ENCODE results near the gene TRPM5.
A peak's percentile ranks its signal among the peaks of the same experiment; 100 is the strongest.

TRPM5 gene

DNA sequence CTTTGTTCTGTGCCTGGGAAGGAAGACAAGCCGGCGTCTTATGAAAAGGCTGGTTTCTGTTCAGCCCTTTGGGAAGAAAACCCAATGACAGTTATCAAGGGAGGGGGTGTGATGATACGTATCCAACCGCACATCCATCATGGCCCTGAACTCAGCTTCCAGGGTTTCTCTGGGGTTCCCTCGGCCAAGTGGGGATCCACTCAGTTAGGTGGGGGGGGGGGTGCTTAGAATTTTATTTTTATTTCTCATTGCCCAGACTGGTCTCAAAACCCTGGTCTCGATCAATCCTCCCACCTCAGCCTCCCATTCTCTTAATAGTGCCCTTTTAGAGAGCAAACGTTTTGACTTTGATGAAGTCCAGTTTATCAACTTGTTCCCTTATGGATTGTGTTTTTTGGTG lies 26.2 kb upstream of the TRPM5 start:
- DNase-seq: no peak

DNA sequence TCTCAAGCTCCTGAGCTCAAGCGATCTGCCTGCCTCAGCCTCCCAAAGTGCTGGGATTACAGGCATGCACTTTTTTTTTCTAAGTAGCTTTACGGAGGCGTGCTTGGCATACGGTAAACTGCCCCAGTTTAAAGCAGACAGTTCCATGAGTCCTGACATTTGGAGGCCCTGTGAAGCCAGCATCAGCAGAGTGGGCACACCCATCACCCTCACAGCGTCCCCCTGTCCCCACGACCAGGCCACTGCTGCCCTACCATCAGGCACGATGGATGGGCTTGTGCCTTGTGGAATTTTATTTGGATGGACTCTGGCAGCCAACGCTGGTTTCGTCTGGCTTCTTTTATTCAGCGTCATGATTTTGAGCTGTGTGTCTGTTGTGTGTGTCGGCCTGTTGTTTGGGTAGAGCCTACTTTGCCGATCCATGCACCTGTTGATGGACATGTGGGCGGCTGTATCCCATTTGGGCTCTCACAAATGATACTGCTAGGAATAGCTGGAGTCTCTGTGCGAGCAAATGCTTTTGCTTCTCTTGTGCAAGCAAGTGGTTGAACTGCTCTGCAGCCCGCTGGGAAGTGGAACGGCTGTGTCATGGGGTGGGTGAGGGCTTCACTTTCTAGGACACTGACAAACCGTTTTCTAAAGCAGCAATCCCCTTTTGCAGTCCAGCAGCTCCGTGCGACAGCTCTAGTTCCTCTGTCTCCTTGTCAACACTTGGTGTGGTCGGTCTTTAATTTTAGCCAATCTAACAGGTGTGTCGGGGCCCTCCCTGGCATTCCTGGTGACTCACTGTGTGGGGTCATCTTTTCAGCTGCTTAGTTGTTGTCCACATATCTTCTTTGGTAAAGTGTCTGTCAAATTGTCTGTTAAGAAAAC lies 24.3 kb upstream of the TRPM5 start:
- DNase-seq: no peak

DNA sequence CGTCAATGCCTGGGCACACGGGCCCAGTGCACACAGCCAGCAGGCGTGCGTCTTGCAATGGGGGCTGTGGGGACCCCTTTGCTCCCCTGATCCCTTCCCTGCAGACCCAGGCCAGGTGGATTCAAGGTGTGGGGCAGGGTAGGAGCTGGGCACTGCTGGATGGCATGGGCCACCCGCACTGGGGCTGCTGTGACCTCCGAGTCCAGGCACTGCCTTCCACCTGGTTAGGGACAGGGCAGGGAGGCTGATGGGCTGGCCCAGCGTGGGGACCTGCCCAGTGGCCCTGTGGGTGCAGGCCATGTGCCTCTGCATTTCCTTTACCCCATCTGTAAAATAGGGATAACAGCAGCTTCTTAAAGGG lies 23.4 kb upstream of the TRPM5 start:
- DNase-seq: no peak

DNA sequence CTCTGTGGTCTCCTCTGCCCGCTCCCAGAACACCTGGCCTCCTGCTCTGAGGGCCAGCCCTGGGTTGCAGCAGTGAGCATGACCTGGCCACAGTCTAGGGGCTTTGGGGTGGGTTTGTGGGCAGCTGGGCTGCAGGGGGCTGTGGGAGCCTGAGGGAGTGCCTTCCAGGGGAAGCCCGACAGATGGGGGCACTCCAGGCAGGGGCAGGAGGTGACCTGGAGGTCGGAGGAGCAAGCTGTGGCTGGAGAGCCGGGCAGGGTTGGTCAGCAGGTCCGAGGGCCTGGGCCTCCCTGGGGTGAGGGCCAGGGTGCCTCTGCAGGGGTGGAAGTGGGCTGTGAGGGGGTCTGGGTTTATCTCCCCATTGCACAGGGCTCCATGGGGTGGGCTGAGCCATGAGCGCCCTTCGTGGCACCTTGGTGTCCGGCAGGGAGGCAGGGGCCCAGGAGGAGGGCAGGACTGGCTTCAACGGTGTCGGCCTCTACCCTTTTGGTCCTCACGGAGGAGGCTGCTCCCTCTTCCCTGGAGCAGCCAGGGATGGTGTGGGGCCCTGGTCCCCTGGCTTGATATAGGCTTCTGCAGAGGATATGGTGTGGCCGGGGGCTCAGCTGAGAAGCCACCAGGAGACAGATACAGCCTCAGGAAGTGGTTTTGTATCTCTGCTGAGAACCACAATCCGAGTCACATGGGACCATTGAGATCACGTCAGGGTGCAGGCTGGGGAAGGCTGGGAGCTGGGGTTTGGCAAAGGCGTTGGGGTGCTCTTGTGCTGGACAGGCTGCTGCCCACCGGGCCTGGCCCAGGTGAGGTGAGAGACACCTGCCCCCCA lies 22.8 kb upstream of the TRPM5 start:
- peak; percentile 35 for DNase-seq

DNA sequence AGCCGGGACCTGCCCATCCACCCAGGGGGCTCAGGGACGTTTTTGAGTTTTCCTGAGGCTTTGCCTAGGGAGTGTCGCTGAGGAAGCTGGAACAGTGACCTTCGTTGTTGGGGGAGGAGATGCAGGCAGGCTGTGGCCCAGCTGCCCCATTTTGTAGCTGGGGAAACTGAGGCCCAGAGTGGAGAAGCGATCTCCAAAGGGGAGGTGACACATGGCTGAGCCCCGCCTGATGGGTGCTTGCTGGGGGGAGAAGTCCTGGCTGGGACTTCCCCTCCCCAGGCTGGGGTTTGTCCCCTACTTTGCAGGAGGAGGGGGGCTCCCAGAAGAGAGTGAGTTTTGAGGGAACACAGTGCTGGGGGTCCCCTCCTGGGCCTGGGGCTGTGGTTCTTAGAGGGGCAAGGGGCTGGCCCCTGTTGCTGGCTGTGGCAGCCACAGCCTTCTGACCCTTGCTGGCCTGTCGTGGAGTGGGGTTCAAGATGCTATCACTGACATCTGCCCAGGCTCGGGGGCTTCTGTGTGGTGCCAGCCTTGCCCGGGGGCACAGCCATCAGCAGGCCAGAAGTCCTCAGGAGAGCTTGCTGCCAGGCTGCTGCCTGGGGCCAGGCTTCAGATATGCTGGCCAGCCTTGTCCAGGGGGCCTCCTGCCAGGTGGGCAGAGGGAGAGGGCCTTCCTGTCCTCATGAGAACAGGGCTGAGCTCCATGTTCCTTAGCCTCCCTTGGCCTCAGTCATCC lies 21.9 kb upstream of the TRPM5 start:
- DNase-seq: no peak

DNA sequence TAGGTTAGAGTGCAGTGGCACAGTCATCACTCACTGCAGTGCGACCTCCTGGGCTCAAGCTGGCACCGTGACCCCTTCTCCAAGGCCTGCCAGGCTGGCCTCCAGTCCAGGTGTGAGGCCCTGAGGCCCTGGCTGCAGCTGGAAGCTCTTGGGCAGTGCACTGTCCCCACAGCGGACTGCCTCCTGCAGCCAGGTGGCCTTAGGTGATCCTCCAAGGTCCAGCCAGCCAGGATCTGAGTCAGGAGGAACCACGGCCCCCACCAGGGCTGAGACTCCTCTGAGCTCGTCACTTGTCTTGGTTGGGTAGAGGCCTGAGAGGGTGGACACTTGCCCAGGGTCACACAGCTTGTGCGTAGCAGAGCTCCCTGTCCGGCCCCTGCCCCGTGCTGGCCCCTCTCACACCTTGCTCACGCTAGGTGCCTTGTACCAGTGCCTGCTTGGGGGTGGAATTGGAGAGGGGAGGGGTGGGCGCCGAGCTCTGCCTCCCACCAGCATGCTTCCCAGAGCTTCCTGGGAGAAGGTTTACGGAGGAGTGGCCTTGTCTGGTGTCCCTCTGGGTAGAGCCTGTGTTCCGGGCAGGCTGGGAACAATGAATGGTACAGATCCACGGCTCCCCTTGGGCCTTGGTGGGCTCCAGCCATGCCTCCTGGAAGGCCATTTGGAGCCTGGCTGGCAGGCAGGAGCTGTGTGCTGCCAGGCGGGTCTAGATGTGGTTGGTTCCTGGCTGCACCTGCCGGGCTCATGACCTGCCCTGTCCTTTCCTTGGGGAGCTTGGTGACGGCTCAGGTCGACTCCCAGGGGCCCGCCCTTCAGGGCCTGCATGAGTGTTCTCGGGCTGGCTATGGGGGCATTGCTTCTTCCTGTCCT lies 21.1 kb upstream of the TRPM5 start:
- no peak for DNase-seq

DNA sequence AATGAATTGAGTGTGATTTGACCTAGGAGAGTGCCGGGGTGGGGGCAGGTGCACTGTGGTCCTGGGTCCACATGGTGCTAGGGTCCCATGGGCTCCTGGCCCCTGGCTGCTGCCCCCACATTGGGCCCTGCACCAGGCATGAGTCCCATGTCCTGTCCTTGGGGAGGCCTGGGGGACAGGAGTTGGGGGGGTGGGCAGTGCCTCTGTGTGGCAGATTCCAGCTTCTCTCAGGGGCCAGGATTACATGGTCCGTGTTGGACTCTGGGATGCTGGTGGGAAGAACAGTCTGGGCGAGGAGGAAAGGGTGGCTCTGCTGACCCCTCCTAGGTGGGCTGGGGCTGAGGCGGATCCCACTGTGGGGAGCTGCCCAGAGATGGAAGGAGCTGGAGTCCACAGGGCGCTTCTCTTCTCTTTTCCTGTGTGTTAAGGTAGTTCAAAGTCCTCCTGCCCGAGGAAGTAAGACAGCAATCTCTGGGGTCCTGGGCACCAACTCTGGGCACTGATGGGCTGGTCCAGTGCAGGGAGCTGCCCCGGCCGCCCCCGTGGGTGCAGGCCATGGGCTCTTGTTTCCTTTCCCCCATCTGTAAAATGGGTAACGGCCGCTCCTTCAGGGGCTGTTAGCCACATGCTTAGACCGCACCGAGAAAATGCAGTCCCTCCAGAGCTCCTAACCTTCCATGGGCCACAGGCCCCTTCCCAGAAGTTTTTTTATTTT lies 20.3 kb upstream of the TRPM5 start:
- no peak for DNase-seq

DNA sequence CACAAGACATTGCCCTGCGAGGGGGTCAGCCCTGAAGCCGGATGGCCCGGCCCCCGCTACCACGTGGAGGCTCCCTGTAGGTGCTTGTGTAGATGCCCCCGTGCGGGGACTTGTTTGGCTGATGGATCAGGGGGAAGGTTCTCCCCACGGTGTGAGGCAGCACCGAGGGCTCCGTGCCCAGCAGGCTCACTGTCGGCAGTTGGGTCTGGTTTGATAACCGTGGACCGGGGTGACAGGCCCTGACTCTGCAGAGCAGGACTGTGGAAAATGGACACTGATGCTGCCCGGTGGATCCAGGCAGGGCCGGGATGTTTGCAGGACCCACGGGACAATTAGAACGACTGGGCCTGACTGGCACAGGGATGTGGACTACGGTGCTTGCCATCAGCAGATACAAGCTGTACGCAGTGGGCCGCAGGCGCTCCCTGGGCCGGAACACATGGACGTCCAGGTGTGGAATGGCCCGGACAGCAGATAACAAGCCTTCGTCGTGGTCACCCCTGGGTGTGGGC lies 19.5 kb upstream of the TRPM5 start:
- no peak for DNase-seq

DNA sequence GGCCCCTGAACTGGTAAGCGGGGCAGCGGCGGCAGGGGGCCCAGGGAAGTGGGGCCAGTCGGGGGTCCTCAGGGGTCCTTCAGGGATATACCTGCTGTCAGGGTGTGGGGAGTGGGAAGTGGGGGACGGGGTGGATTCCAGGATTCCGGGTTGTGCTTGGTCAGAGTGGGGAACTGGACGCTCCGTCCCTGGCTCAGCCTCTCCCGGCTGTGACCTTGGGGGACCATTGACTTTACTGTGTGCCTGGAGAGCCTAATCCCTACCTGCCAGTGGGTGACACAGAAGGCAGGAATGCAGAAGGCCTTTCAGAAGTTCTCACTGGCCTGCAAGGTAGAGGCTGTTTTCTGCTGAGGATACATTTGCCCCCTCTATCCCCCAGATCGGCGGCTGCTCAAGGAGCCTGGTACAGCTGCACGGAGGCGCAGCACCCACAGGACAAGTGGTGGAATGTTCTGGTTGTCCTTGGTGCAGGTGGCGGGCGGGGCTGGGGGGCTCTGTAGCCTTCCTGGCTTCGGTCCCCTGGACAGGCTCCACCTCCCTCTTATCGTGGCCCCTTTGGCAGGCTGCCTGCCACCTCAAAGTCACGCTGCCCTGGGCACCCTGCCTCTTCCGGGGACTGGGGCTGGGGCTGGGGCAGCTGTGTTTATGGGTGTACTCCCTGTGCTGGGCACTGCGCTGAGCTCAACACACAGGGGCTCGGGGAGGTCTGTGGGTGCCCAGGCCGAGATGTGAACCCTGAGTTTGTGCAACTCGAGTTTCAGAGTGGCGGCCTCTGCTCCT lies 18.9 kb upstream of the TRPM5 start:
- no peak for DNase-seq

DNA sequence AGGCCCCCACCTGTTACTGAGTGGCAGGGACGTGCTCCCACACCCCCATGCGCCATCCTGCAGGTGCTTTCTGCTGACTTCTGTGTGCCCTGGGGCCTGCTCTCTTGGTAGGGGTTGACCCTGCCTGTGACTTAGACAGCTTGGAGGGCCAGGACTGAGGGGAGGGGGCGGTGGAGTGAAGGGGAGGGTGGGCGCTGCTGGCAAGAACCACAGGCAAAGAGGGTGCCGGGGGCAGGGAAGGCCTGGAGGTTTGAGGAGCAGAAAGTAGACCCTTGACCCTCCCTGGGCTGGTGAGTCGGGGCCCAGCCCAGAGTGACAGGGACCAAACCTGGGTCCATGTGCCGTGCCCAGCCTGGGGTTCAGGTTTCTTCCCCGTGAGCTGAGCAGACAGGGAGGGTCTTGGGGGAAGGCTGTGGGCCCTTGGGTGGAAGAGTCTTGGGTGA lies 18.2 kb upstream of the TRPM5 start:
- no peak for DNase-seq

DNA sequence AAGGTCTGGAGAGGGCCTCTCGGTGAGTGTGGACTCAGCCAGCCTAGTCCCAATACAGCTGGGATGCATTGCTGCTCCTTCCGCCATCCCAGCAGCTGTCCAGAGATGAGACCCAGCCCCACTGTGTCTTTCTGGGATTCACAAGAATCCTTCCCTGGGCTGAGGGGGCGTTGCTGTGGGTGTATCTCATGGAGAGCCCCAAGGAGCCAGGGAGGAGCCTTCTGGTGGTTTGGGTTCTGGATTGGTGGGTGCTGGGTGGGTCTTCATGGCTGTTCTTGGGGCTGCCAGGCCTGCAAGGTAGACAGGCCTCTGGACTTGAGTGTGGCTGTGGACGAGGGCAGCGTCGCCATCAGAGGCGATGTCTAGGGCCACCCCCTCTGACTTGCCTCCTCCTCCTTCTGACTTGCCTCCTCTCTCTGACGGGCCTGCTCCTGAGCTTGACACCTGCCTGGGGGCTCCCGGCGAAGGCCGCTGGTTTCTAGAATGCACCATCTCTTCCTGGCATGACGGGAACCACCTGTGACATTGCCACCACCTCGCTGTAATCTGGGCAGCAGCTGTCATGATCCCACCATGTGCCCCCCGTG lies 17.7 kb upstream of the TRPM5 start:
- no peak for DNase-seq

DNA sequence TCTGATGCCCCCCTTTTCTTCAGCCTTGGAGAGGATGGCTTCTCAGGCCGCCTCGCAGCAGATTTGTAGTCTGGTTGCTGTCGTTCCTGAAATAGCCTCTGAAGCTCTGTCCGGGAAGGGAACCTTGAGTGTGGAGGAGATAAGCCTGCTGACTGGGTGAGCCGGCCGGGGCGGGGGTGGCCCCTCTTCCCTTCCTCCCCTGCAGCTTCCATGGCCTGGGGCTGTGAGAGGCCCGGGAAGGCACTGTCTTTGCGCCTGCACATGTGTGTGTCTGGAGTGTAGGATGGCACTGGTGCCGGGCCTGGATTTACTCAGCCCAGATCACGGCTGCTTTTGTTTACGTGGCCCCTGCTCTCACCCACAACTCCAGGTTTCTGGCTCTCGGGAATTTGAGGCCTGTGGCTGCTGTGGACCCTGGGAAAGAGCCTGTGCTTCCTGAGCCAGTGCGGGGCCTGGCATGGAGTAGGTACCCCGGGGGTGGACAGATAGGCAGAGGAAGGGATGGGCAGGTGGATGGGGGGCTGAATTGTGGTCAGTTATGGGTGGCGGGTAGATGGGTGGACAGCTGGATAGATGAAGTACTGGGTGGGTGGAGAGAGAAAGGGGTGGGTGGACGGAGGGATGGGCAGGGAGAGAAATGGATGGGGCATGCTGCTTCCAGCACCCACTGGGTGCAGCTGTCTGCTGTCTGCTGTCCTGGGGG lies 17.1 kb upstream of the TRPM5 start:
- DNase-seq: no peak

DNA sequence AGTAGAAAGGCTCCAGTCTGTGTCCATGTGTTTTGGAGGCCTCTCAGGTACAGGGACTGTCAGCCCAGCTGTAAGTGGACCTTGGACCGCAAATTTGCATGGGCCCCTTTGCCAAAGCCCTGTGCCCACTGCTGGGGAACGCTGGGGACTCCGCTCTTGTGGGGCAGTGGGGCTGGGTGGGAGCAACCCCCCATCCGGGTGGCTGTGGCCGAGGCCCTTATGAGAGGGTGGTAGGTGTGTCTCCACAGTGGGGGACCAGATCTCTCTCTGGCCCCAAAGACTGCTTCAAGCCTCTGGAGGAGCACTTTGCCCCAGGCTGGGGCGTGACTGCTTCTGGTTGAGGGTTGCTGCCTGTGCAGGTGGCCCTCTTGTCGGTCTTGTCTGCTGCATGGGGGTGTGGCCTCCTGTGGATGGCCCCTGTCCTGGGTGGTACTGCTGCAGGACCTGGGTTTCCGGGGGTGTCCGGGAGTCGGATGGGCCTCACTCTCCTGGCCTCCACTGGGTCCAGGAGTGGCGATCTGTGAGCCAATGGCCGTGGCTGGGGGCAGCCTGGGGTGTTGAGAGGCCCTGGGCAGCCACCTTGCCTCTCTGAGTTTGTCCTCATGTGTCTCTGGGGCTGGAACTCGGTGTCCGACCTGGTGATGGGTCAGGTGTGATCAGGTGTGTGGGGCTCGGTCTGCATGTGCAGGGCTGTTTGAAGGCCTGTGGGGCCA lies 16.4 kb upstream of the TRPM5 start:
- DNase-seq: no peak

DNA sequence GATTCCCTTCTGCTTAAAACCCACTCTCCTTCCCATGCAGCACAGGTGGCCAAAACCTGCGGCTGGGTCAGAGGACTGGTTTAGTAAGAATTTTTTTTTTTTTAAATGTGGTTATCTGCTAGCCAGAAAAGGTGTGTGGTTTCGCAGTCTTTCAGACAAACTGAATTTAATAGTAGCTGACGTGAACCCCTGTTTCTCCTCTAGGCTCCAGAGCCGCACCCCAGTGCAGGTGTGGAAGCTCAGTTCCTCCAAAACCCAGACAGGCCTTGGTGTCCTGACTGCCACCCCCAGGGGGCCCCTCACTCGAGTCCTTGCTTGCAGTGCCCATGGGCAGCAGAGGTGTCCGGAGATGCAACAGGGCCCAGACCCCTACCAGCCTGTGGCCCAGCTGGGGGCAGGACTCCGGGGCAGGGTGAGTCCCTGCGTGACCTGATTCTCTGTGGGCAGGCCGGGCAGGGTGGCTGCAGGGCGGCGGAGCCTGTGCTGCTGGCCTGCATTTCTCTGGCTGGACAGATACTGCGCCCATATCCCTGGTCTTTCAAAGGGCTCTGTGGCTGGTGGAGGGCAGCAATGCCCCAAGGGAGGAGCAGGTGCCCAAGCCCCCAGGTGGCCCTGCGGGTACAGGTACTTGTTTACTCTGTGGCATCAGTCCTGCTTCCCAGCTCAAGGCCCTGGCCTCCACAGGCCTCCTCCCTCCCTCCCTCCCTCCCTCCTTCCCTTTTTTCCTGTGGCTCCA lies 15.7 kb upstream of the TRPM5 start:
- no peak for DNase-seq

DNA sequence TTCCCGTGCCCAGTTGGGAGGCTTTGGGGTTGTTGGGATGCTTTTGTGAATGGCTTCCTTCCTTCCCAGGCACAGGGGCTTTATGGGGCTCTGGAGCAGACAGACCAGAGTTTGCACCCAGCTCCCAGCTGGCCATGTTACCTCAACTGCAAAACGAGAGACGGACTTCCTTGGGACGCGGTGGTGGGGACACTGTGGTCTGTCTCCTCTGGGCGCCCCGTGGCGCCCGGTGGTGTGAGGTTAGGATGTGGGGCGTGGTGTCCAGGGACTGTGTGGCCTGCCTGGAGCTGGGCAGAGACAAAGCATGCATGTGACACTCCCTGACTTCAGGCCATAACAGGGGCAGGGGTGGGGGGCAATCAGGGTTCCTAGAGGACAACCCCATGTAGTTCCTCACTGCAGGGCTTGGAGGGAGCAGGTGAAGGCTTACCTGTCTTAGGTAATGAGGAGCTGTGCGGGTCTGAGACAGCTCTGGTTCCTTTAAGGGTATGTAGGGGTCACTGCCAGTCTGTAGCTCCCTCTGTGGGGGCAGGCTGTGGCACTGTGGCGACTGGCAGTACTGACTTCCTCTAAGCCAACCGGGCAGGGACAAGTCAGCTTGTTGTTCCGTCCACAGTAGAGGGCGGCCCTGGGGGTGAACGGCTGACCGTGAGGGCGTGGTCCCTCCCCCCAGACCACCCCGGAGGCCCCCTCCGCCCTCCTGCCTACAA lies 14.9 kb upstream of the TRPM5 start:
- DNase-seq: no peak

DNA sequence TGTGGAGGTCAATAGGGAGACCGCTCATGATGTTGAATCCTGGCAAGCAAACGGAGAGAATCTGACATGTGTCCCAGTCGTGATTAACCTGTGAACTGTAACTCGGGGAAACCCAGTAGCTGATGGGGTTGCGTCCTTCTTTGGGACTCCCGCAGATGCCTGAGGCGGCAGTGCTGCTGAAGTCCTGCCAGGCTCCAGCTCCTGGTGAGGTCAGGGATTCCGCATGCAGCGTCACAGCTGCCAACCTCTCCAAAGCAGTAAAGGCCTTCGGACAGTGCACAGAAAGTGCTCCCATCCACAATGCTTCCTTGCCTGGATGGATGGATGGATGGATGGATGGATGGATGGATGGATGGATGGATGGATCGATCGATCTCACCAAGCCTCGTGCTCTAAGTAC lies 14.0 kb upstream of the TRPM5 start:
- no peak for DNase-seq

DNA sequence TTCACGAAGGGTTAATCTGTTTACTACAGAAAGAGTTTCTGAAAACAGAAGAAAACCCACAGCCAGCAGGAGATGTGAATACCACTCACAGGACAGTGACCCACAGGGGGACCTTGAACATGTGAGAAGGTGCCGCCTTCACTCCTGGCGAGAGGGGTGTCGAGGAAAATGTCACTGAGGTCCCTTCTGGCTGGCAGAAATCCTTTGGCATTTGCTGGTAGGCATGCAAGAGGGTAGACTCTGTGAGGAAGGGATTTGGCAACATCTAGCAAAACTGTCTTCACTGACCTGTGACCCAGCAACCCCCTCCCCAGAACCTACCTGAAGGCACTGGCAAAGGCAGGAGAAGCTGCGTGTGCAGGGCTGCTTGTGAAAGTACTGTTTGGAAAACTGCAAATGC lies 9.1 kb upstream of the TRPM5 start:
- DNase-seq: no peak
